ENCODE measurements around the gene OSBPL10.

Gene OSBPL10

DNA sequence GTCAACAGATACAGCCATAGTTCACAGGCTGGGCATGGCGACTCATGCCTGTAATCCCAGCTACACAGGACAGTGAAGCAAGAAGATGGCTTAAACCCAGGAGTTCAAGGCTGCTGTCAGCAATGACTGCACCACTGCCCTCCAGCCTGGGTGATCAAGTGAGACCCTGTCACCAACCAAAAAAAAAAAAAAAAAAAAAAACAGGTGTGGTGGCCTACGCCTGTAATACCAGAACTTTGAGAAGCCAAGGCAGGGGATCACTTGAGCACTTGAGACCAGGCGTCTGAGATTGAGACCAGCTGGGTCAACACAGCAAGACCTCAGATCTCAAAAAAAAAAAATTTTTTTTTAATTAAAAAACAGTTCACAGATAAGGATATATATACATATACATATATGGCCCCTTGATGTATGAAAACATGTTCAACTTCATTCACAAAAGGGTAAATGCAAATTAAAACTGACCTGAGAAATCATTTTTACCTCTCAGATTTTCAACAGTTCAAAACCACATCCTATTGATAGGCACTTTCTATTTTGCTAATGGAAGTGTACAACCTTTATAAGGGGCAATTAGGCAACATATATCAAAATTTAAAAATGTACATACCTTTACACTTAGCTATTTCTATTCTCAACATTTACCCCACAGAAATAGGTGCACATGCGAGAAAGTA, 51.1 kb downstream of the OSBPL10 start:
- H3K4me3 ChIP-seq (ENCODE audit: low read depth, low read length, poor library complexity, severe bottlenecking): peak overlapping the region; percentile 4
- peak overlapping the region; percentile 98 for H3K27ac ChIP-seq (ENCODE audit: low read depth, low read length, poor library complexity, severe bottlenecking)
- H3K4me2 ChIP-seq (ENCODE audit: low read length): peak overlapping the region; percentile 47; the same call in 1 of the 2 replicates
- H3K36me3 ChIP-seq (ENCODE audit: insufficient read depth, low read length): no peaks in the 10 kb centered on the region
- H3K79me2 ChIP-seq (ENCODE audit: insufficient read depth, low read length): peaks cover 55% of the 10 kb centered on the region
- no peaks in the 10 kb centered on the region for H3K27me3 ChIP-seq (ENCODE audit: insufficient read depth, low read length)
- H4K20me1 ChIP-seq (ENCODE audit: insufficient read depth, low read length): no peaks in the 10 kb centered on the region
- no peaks in the 10 kb centered on the region for H3K9me2 ChIP-seq (ENCODE audit: low read depth, low read length)
- peaks cover 9% of the 10 kb centered on the region; the same call in 1 of the 2 replicates for H3F3A ChIP-seq (ENCODE audit: insufficient read depth, low read length)
- H3K9ac ChIP-seq (ENCODE audit: low read length): peak overlapping the region; percentile 22; the same call in 1 of the 2 replicates
- no peaks in the 10 kb centered on the region for H3K9me3 ChIP-seq (ENCODE audit: low read length)
- TF ChIP-seq EZH2 (IDR thresholded peaks at IDR 0.05; ENCODE audit: borderline replicate concordance, low read length): no peak
- TF ChIP-seq CTCF (IDR thresholded peaks at IDR 0.05; ENCODE audit: low read length): no peak
- no peak overlapping the region for H2AFZ ChIP-seq (ENCODE audit: low read length)
- peaks cover 95% of the 10 kb centered on the region for H3K4me1 ChIP-seq (ENCODE audit: insufficient read depth, low read length, severe bottlenecking)

DNA sequence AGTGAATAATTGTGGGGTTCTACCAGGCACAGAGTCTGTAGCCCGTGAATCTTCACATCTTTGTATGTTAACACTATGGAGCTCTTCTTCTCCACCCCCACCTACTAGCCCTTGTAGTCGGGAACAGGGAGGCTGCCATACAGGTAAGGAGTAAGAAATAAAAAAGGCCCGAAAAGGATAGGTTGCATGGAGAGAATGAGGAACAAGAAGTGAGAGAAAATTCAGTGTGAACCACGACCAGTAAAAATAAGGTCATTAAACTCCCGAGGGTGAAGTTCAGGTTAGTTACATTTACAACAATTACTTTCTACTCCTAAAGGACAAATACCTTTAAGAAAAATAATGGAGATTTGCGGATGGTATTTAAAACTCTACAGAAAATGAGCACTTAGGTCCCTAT, 53.3 kb downstream of the OSBPL10 start:
- Histone ChIP-seq H3K36me3 (ENCODE audit: insufficient read depth, low read length) (no peaks in the 10 kb centered on the region), H2AFZ (ENCODE audit: low read length) (no peak overlapping the region), H3F3A (ENCODE audit: insufficient read depth, low read length) (peaks cover 9% of the 10 kb centered on the region; the same call in 1 of the 2 replicates), H3K9me3 (ENCODE audit: low read length) (no peaks in the 10 kb centered on the region), H3K27me3 (ENCODE audit: insufficient read depth, low read length) (no peaks in the 10 kb centered on the region), H3K9me2 (ENCODE audit: low read depth, low read length) (no peaks in the 10 kb centered on the region), H3K4me1 (ENCODE audit: insufficient read depth, low read length, severe bottlenecking) (peaks cover 95% of the 10 kb centered on the region), H4K20me1 (ENCODE audit: insufficient read depth, low read length) (no peaks in the 10 kb centered on the region), H3K4me2 (ENCODE audit: low read length) (peak overlapping the region; percentile 67), H3K79me2 (ENCODE audit: insufficient read depth, low read length) (peaks cover 61% of the 10 kb centered on the region), H3K4me3 (ENCODE audit: low read depth, low read length, poor library complexity, severe bottlenecking) (peak overlapping the region; percentile 33), H3K9ac (ENCODE audit: low read length) (peak overlapping the region; percentile 65), H3K27ac (ENCODE audit: low read depth, low read length, poor library complexity, severe bottlenecking) (peak overlapping the region; percentile 98)
- no peak for TF ChIP-seq EZH2 (IDR thresholded peaks at IDR 0.05; ENCODE audit: borderline replicate concordance, low read length)
- no peak for TF ChIP-seq CTCF (IDR thresholded peaks at IDR 0.05; ENCODE audit: low read length)

DNA sequence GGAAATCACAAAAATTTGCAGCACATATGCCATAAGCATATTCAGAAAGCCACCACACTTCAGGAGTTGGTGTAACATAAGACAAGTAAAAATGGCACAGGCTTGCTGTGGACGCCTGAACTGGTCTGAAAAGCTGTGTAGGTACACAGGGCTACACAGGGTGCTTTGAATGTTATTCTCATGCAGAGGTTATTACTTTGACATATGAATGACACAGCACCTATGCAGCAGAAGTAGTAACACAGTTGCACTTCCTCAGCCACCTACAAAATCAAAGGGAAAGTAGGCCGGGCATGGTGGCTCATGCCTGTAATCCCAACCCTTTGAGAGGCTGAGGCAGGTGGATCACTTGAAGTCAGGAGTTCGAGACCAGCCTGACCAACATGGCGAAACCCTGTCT, 54.5 kb downstream of the OSBPL10 start:
- Histone ChIP-seq H3K79me2 (ENCODE audit: insufficient read depth, low read length) (peaks cover 57% of the 10 kb centered on the region), H3K4me1 (ENCODE audit: insufficient read depth, low read length, severe bottlenecking) (peaks cover 91% of the 10 kb centered on the region), H3K27ac (ENCODE audit: low read depth, low read length, poor library complexity, severe bottlenecking) (peak overlapping the region; percentile 98), H4K20me1 (ENCODE audit: insufficient read depth, low read length) (no peaks in the 10 kb centered on the region), H3K9me3 (ENCODE audit: low read length) (no peaks in the 10 kb centered on the region), H3K4me2 (ENCODE audit: low read length) (peak overlapping the region; percentile 67), H2AFZ (ENCODE audit: low read length) (no peak overlapping the region), H3K27me3 (ENCODE audit: insufficient read depth, low read length) (no peaks in the 10 kb centered on the region), H3K4me3 (ENCODE audit: low read depth, low read length, poor library complexity, severe bottlenecking) (no peak overlapping the region), H3K9ac (ENCODE audit: low read length) (peak overlapping the region; percentile 65; the same call in 1 of the 2 replicates), H3K9me2 (ENCODE audit: low read depth, low read length) (no peaks in the 10 kb centered on the region), H3F3A (ENCODE audit: insufficient read depth, low read length) (peaks cover 9% of the 10 kb centered on the region; the same call in 1 of the 2 replicates), H3K36me3 (ENCODE audit: insufficient read depth, low read length) (0 out of 2 replicates have a peak, but pooled peaks cover under 1% of the 10 kb centered on the region)
- no peak for TF ChIP-seq EZH2 (IDR thresholded peaks at IDR 0.05; ENCODE audit: borderline replicate concordance, low read length)
- no peak for TF ChIP-seq CTCF (IDR thresholded peaks at IDR 0.05; ENCODE audit: low read length)

Measured in OCI-LY1 (cell line).